ENCODE measurements around the gene SNX25. TPM values are rescaled to one million over a fixed set of nuclear protein-coding genes. Genes with fewer than 3 reads are reported as not detected.
A peak's percentile ranks its signal among the peaks of the same experiment; 100 is the strongest.

Gene SNX25
- total RNA-seq, 3 donors from 2014 or later (not counting 1 experiment from before 2014, with no cell fraction given), result 15.5 to 18.0 (median 16.6) TPM

DNA sequence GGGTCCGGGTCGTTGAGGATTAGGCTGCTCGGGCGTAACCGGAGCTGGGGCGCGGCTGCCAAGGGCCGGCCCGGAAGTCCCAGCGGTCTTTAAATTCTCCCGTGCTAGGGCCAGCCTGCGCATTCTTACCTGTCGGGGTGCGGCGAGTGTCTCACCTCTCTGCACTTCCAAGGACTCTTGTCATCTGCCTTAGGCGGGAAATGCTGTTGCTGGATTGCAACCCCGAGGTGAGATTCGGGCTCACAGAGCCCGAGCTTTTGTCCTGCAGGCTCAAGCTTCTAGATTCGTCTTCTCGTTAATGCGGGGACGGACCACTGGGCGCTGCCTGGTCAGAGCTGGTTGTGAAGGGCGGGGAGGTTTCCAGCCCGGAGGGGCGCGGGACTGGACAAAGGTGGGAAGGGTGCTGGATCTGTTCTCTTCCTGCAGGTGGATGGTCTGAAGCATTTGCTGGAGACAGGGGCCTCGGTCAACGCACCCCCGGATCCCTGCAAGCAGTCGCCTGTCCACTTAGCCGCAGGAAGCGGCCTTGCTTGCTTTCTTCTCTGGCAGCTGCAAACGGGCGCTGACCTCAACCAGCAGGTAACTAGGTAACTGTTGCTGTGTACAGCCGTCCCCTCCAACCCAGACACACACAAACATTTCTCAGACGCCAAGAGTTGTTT is 187.5 kb downstream of the SNX25 start, which contains the start of gene ANKRD37:
Gene ANKRD37 (plus strand): TSS at position 118 of the 662 bp plus-strand sequence. CDS start 83 bp downstream, at position 201.
- H3K4me1 Mint-ChIP-seq, result peaks cover 25 to 26% of the 10 kb centered on the region in 2 donors
- peaks cover 7% of the 10 kb centered on the region for H3K4me1 ChIP-seq (ENCODE audit: control insufficient read depth, insufficient read depth, low read length)
- no peaks in the 10 kb centered on the region for H3K9me3 Mint-ChIP-seq
- intact Hi-C loops (cut with micrococcal nuclease), result loop anchor here (1.0 to 2.0 kb wide), 2 partner anchors 28 to 74 kb away; partner anchors contain the start of genes CCDC110 and UFSP2
- H3K9me3 ChIP-seq (ENCODE audit: control insufficient read depth, insufficient read depth, low read length), result no peaks in the 10 kb centered on the region
- H3K4me3 ChIP-seq (ENCODE audit: low read length), result peak within 1 kb of the TSS; percentile 96
- peak within 1 kb of the TSS; percentile 99 for H3K27ac ChIP-seq (ENCODE audit: low read length)
- no peaks in the 10 kb centered on the region for H3K27me3 Mint-ChIP-seq (ENCODE audit: low read depth in 2 of 2)
- H3K36me3 ChIP-seq (ENCODE audit: control insufficient read depth, insufficient read depth, low read length), result peaks cover 11% of the 10 kb centered on the region
- no peak for ATAC-seq
- no peaks in the 10 kb centered on the region for H3K36me3 Mint-ChIP-seq
- peak within 1 kb of the TSS; percentile 94 to 97 for H3K27ac Mint-ChIP-seq
- TF ChIP-seq, protein P1, sequence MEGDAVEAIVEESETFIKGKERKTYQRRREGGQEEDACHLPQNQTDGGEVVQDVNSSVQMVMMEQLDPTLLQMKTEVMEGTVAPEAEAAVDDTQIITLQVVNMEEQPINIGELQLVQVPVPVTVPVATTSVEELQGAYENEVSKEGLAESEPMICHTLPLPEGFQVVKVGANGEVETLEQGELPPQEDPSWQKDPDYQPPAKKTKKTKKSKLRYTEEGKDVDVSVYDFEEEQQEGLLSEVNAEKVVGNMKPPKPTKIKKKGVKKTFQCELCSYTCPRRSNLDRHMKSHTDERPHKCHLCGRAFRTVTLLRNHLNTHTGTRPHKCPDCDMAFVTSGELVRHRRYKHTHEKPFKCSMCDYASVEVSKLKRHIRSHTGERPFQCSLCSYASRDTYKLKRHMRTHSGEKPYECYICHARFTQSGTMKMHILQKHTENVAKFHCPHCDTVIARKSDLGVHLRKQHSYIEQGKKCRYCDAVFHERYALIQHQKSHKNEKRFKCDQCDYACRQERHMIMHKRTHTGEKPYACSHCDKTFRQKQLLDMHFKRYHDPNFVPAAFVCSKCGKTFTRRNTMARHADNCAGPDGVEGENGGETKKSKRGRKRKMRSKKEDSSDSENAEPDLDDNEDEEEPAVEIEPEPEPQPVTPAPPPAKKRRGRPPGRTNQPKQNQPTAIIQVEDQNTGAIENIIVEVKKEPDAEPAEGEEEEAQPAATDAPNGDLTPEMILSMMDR (IDR thresholded peaks at IDR 0.05), result no peak
- DNase-seq, result no peak
- peak within 1 kb of the TSS; percentile 96 for H3K4me3 Mint-ChIP-seq
- H3K27me3 ChIP-seq (ENCODE audit: control insufficient read depth, insufficient read depth, low read length), result no peaks in the 10 kb centered on the region
- 18% methylated on average over 38 of the region's 38 CpGs for WGBS (ENCODE audit: insufficient coverage)

DNA sequence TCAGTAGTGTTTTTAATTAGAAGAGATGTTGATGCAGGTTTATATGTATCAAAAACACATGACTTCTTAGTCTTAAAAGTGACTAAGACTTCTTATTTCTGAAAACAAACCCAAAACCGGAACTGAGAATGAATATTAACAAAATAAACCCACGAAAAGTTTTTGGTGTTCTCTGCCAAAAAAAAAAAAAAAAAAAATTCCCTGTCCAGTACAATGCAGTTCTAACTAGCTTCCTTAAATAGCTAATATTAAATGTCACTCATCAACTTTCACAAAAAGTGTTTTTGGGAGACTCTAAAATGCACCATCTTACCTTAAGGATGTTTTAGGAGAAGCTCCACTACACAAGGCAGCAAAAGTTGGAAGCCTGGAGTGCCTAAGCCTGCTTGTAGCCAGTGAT is 189.2 kb downstream of the SNX25 start:
- H3K27me3 Mint-ChIP-seq (ENCODE audit: low read depth in 2 of 2), result no peaks in the 10 kb centered on the region
- ATAC-seq (no peak), DNase-seq (no peak)
- Histone ChIP-seq H3K9me3 (ENCODE audit: control insufficient read depth, insufficient read depth, low read length) (no peaks in the 10 kb centered on the region), H3K4me1 (ENCODE audit: control insufficient read depth, insufficient read depth, low read length) (peaks cover 7% of the 10 kb centered on the region), H3K27ac (ENCODE audit: low read length) (no peak overlapping the region), H3K27me3 (ENCODE audit: control insufficient read depth, insufficient read depth, low read length) (no peaks in the 10 kb centered on the region), H3K4me3 (ENCODE audit: low read length) (no peak overlapping the region), H3K36me3 (ENCODE audit: control insufficient read depth, insufficient read depth, low read length) (peaks cover 19% of the 10 kb centered on the region)
- H3K4me3 Mint-ChIP-seq, result no peak overlapping the region
- H3K27ac Mint-ChIP-seq, result no peak overlapping the region
- 41% methylated on average over 2 of the region's 2 CpGs for WGBS (ENCODE audit: insufficient coverage)
- no peaks in the 10 kb centered on the region for H3K36me3 Mint-ChIP-seq
- intact Hi-C loops (cut with micrococcal nuclease), result no loop called here
- H3K9me3 Mint-ChIP-seq, result no peaks in the 10 kb centered on the region
- peaks cover 25 to 26% of the 10 kb centered on the region in 2 donors for H3K4me1 Mint-ChIP-seq
- TF ChIP-seq, protein P1 (IDR thresholded peaks at IDR 0.05), result no peak

DNA sequence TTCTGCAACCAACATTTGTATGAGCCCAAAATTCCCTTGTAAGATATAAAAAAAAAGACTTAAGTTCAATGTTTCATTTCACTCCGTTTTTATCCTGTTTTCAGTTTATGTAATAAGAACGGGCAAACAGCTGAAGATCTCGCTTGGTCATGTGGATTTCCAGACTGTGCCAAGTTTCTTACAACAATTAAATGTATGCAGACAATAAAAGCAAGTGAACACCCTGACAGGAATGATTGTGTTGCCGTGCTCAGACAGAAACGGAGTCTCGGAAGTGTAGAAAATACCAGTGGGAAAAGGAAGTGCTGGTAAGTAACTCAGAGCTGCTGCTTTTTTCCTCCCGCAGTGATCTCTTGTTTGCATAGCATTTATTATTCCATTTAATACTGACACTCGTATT is 190.1 kb downstream of the SNX25 start:
- Histone ChIP-seq H3K4me3 (ENCODE audit: low read length) (no peak overlapping the region), H3K27ac (ENCODE audit: low read length) (no peak overlapping the region), H3K36me3 (ENCODE audit: control insufficient read depth, insufficient read depth, low read length) (peaks cover 19% of the 10 kb centered on the region), H3K4me1 (ENCODE audit: control insufficient read depth, insufficient read depth, low read length) (peaks cover 7% of the 10 kb centered on the region), H3K9me3 (ENCODE audit: control insufficient read depth, insufficient read depth, low read length) (no peaks in the 10 kb centered on the region), H3K27me3 (ENCODE audit: control insufficient read depth, insufficient read depth, low read length) (no peaks in the 10 kb centered on the region)
- WGBS (ENCODE audit: insufficient coverage), result 90% methylated on average over 6 of the region's 8 CpGs
- DNase-seq (no peak), ATAC-seq (no peak)
- no peaks in the 10 kb centered on the region for H3K36me3 Mint-ChIP-seq
- TF ChIP-seq, protein P1 (IDR thresholded peaks at IDR 0.05), result no peak
- no peak overlapping the region for H3K27ac Mint-ChIP-seq
- peaks cover 22 to 24% of the 10 kb centered on the region in 2 donors for H3K4me1 Mint-ChIP-seq
- H3K27me3 Mint-ChIP-seq (ENCODE audit: low read depth in 2 of 2), result no peaks in the 10 kb centered on the region
- no peak overlapping the region for H3K4me3 Mint-ChIP-seq
- H3K9me3 Mint-ChIP-seq, result no peaks in the 10 kb centered on the region
- intact Hi-C loops (cut with micrococcal nuclease), result no loop called here

Data from natural killer cell (primary cell).